ENCODE data around the gene CACNA1B. TPM values are rescaled to one million over a fixed set of nuclear protein-coding genes. Genes with fewer than 3 reads are reported as not detected.
A peak's percentile ranks its signal among the peaks of the same experiment; 100 is the strongest.

CACNA1B gene
- total and polyA plus RNA-seq, 7 donors = under 0.01 to 1.4 (median 0.55) TPM; not detected in 1

DNA sequence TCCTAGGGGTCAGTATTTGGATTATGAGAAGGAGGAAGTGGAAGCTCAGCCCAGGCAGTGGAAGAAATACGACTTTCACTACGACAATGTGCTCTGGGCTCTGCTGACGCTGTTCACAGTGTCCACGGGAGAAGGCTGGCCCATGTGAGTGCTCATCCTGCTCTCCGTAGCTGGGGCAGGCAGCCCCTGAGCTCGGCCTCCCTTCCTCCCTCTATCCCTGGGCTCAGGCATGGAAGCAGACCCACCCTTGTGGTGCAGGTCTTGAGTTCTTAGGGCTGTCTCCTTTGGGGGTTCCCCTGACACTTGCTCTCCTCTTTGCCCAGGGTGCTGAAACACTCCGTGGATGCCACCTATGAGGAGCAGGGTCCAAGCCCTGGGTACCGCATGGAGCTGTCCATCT, 180.1 kb downstream of the CACNA1B start:
- Histone ChIP-seq H3K4me3 (no peak overlapping the region), H3K27ac (no peak overlapping the region), H3K9me3 (no peaks in the 10 kb centered on the region), H3K36me3 (no peaks in the 10 kb centered on the region), H3K27me3 (no peaks in the 10 kb centered on the region), H3K4me1 (no peaks in the 10 kb centered on the region)
- no peak for TF ChIP-seq EP300 (IDR thresholded peaks at IDR 0.05)
- 61 to 75% methylated on average over 8 of the region's 8 CpGs for WGBS, 2 donors
- intact Hi-C loops (cut with DNase I) = no loop called here
- peak; percentile 27 for DNase-seq

DNA sequence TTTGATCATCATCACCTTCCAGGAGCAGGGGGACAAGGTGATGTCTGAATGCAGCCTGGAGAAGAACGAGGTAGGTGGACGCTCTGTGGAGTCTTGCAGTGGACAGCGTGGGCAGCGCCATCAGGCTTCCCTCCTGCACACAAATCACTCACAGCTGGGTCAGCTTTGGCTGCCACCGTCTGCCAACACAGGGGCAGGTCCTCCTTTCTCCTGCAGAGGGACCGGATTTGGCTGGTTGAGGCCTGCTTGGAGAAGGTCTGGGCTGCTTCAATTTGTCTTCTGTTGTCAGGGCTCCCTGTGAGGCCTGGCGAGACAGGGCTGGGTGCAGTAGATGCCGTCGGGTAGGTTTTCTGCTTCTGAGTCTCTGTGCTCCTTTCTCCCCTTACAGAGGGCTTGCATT, 180.6 kb downstream of the CACNA1B start:
- intact Hi-C loops (cut with DNase I) = no loop called here
- WGBS, 2 donors = 88 to 92% methylated on average over 9 of the region's 9 CpGs

DNA sequence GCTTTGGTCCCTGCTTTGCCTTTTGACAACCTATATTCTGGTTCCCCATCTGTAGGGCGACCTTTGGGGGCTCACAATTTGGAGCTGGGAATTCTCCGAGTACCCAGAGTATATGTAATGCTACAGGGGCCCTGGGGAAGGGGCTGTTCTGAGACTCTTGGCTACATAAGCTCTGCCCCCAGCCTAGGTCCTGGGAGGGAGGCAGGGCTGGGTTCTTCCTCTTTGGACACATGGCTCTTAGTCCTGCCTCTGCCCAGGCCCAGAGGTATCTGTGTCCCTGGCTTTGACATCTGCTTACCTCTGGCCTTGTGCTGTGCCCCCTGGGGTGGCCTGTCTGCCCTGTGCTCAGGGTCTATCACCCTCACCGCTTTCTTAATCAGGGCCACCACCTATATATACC, 181.6 kb downstream of the CACNA1B start:
- intact Hi-C loops (cut with DNase I) = no loop called here
- DNase-seq = peak; percentile 36
- H3K4me3 ChIP-seq = no peak overlapping the region
- 77 to 85% methylated on average over 3 of the region's 3 CpGs for WGBS, 2 donors
- H3K36me3 ChIP-seq = no peaks in the 10 kb centered on the region
- H3K27me3 ChIP-seq = no peaks in the 10 kb centered on the region
- H3K27ac ChIP-seq = no peak overlapping the region
- no peaks in the 10 kb centered on the region for H3K4me1 ChIP-seq
- no peak for TF ChIP-seq POLR2AphosphoS5 (IDR thresholded peaks at IDR 0.05)
- TF ChIP-seq EP300 (IDR thresholded peaks at IDR 0.05) = no peak
- no peak for TF ChIP-seq CTCF (IDR thresholded peaks at IDR 0.05)
- no peak for TF ChIP-seq POLR2A (IDR thresholded peaks at IDR 0.05)
- no peaks in the 10 kb centered on the region for H3K9me3 ChIP-seq

More for the DNA sequence above, 180.6 kb downstream of the CACNA1B start:
- no peaks in the 10 kb centered on the region for H3K4me1 ChIP-seq
- H3K27ac ChIP-seq = no peak overlapping the region
- peak; percentile 29 for DNase-seq
- TF ChIP-seq POLR2AphosphoS5 (IDR thresholded peaks at IDR 0.05) = no peak
- no peak for TF ChIP-seq POLR2A (IDR thresholded peaks at IDR 0.05)
- TF ChIP-seq EP300 (IDR thresholded peaks at IDR 0.05) = no peak
- TF ChIP-seq CTCF (IDR thresholded peaks at IDR 0.05) = no peak
- H3K27me3 ChIP-seq = no peaks in the 10 kb centered on the region
- H3K9me3 ChIP-seq = no peaks in the 10 kb centered on the region
- H3K36me3 ChIP-seq = no peaks in the 10 kb centered on the region
- no peak overlapping the region for H3K4me3 ChIP-seq

- DNase-seq = peak; percentile 44
- no peak overlapping the region for H3K4me3 ChIP-seq
- H3K36me3 ChIP-seq = no peaks in the 10 kb centered on the region
- H3K27me3 ChIP-seq = peaks cover 0 to 6% (median 0%) of the 10 kb centered on the region in 3 donors
- H3K27ac ChIP-seq = no peak overlapping the region
- H3K9me3 ChIP-seq = no peaks in the 10 kb centered on the region
- 77 to 82% methylated on average over 8 of the region's 8 CpGs for WGBS, 2 donors
- TF ChIP-seq POLR2AphosphoS5 (IDR thresholded peaks at IDR 0.05) (no peak), POLR2A (IDR thresholded peaks at IDR 0.05) (no peak), EP300 (IDR thresholded peaks at IDR 0.05) (no peak)
- no peaks in the 10 kb centered on the region for H3K4me1 ChIP-seq
- intact Hi-C loops (cut with DNase I) = no loop called here
These were observed 182.8 kb downstream of the CACNA1B start for GRCh38 chr9:138060365-138060764.

DNA sequence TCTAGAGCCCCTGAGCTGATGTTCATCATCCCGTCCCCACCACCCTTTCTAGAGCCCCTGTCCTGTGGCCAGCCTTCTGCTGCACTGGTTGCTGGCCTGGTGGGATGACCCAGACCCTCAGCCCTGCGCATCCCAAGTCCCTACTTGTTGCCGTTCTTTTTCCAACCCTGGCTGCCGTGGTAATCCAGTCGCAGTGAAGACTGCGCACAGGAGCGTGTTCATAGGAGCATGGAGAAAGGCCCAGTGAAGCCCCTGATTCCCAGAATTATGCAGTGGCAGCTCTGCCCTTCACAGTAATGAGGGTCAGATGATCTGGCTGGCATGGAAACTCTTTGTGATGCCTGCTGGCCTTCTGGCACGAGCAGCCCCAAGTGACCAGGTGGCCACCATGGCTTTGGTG, 183.3 kb downstream of the CACNA1B start:
- Histone ChIP-seq H3K9me3 (no peaks in the 10 kb centered on the region), H3K36me3 (no peaks in the 10 kb centered on the region), H3K4me3 (no peak overlapping the region), H3K4me1 (no peaks in the 10 kb centered on the region), H3K27ac (no peak overlapping the region), H3K27me3 (peaks cover 0 to 10% (median 0%) of the 10 kb centered on the region in 3 donors)
- DNase-seq = peak; percentile 28
- TF ChIP-seq POLR2A (IDR thresholded peaks at IDR 0.05) = no peak
- TF ChIP-seq EP300 (IDR thresholded peaks at IDR 0.05) = no peak
- no peak for TF ChIP-seq CTCF (IDR thresholded peaks at IDR 0.05)
- no peak for TF ChIP-seq POLR2AphosphoS5 (IDR thresholded peaks at IDR 0.05)
- intact Hi-C loops (cut with DNase I) = no loop called here
- 87 to 89% methylated on average over 8 of the region's 8 CpGs for WGBS, 2 donors

- DNase-seq = no peak
- no peak overlapping the region for H3K4me3 ChIP-seq
- intact Hi-C loops (cut with DNase I) = no loop called here
- 84 to 90% methylated on average over 6 of the region's 6 CpGs for WGBS, 2 donors
- H3K27me3 ChIP-seq = peaks cover 0 to 13% (median 0%) of the 10 kb centered on the region in 3 donors
- TF ChIP-seq POLR2A (IDR thresholded peaks at IDR 0.05) (no peak), EP300 (IDR thresholded peaks at IDR 0.05) (no peak), POLR2AphosphoS5 (IDR thresholded peaks at IDR 0.05) (no peak), CTCF (IDR thresholded peaks at IDR 0.05) (no peak)
- H3K36me3 ChIP-seq = no peaks in the 10 kb centered on the region
- no peaks in the 10 kb centered on the region for H3K4me1 ChIP-seq
- no peaks in the 10 kb centered on the region for H3K9me3 ChIP-seq
- H3K27ac ChIP-seq = no peak overlapping the region
These were observed 184.0 kb downstream of the CACNA1B start for GRCh38 chr9:138061631-138062030.

Data from sigmoid colon (tissue), 7 donors.